Measurements from ENCODE around the gene THEM5.

DNA sequence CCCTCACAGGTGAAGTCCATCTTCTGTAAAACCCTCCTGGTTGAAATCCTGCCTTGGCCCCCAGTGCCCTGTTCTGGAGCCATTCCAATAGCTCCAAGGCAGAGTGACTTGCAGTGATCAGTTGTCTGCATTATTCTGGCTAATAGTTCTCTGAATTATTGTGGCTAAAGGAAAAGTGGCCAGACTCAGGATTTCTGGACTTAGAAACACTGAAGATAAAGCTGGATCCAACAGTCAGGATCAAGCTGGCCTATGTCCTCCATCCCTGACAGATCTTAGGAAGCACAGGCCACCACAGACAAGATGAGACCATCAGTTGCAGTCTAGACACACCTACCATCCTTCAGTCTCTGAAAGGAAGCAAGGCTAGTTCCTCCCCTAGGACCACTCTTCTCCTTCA lies 13.1 kb downstream of the THEM5 start:
- TF ChIP-seq POLR2A (IDR thresholded peaks at IDR 0.05) (no peak), CTCF (IDR thresholded peaks at IDR 0.05) (no peak)

All from uterus (tissue), 2 donors.